GM21717 (cell line): Measurements from ENCODE around the gene RNF220.

ENCODE experiments used
- ATAC-seq: cut with Tn5 transposase; IDR thresholded peaks from one replicate; pipeline ENCODE4 v1.9.1; 2021; ENCODE audit warnings: mild to moderate bottlenecking, moderate library complexity; ENCODE audit not compliant: unreplicated experiment

Gene RNF220

GRCh38 chr1:44406737-44407429 is 1.8 kb downstream of the RNF220 start:
- ATAC-seq, result no peak

GRCh38 chr1:44407430-44408211 is 2.6 kb downstream of the RNF220 start:
- ATAC-seq, result no peak

GRCh38 chr1:44408212-44408582 is 3.1 kb downstream of the RNF220 start:
- no peak for ATAC-seq

- ATAC-seq, result no peak
These were observed 3.9 kb downstream of the RNF220 start for GRCh38 chr1:44408632-44409602.

GRCh38 chr1:44409757-44410156 is 4.7 kb downstream of the RNF220 start:
- ATAC-seq, result no peak

GRCh38 chr1:44411861-44412260 is 6.8 kb downstream of the RNF220 start:
- ATAC-seq, result no peak

GRCh38 chr1:44412601-44413000 is 7.5 kb downstream of the RNF220 start:
- no peak for ATAC-seq

- no peak for ATAC-seq
These were observed 8.7 kb downstream of the RNF220 start for GRCh38 chr1:44413740-44414139.

- ATAC-seq, result no peak
These were observed 10.0 kb downstream of the RNF220 start for GRCh38 chr1:44415013-44415412.

GRCh38 chr1:44416408-44416807 is 11.4 kb downstream of the RNF220 start:
- ATAC-seq, result no peak

GRCh38 chr1:44417351-44418021 is 12.4 kb downstream of the RNF220 start:
- no peak for ATAC-seq

GRCh38 chr1:44418022-44418673 is 13.1 kb downstream of the RNF220 start:
- no peak for ATAC-seq

- ATAC-seq, result no peak
These were observed 14.8 kb downstream of the RNF220 start for GRCh38 chr1:44419901-44420300.

GRCh38 chr1:44420535-44420934 is 15.5 kb downstream of the RNF220 start:
- ATAC-seq, result no peak

- ATAC-seq, result no peak
These were observed 16.4 kb downstream of the RNF220 start for GRCh38 chr1:44421446-44421884.

- ATAC-seq, result no peak
These were observed 17.1 kb downstream of the RNF220 start for GRCh38 chr1:44422161-44422560.

- ATAC-seq, result no peak
These were observed 18.8 kb downstream of the RNF220 start for GRCh38 chr1:44423591-44424537.

- no peak for ATAC-seq
These were observed 19.7 kb downstream of the RNF220 start for GRCh38 chr1:44424747-44425146.
